Prostate gland (tissue), 2 donors: ENCODE measurements around the gene MPV17. TPM values are rescaled to one million over a fixed set of nuclear protein-coding genes. Genes with fewer than 3 reads are reported as not detected.
"Not testable (repeated sequence)": the region's sequence is repeated elsewhere in the genome, so short reads cannot be mapped to it uniquely, and the experiment has no call there.

ENCODE experiments used
- DNase-seq: peaks from one replicate; pipeline ENCODE4 v3.0.0-alpha.2; 2019; ENCODE audit warnings: low spot score
- H3K27ac ChIP-seq, 2 donors: fragments of 200-600 bp; sonication (generic); 2 replicates each; pipeline ENCODE4 v1.5.1; 2017 to 2019
- H3K27me3 ChIP-seq: fragments of 200-600 bp; sonication (generic); replicated peaks from 2 replicates; pipeline ENCODE4 v1.5.1; 2019; ENCODE audit not compliant: insufficient read depth
- H3K36me3 ChIP-seq, 2 donors: fragments of 200-600 bp; sonication (generic); 1 replicate in 1 of 2; 2 replicates in 1 of 2; pipeline versions ENCODE4 v1.5.1 to v1.8.1; 2017 to 2019
- H3K4me1 ChIP-seq: fragments of 200-600 bp; sonication (generic); replicated peaks from 2 replicates; pipeline ENCODE4 v1.5.1; 2019
- H3K4me3 ChIP-seq, 2 donors: fragments of 200-600 bp; sonication (generic); 2 replicates each; pipeline ENCODE4 v1.5.1; 2017 to 2019
- H3K9me3 ChIP-seq: fragments of 200-600 bp; sonication (generic); 2 replicates; pipeline ENCODE4 v1.5.1; 2017
- CTCF ChIP-seq, 4 experiments: fragments of 200-600 bp in 2 of 4; fragments of 450-650 bp in 2 of 4; sonication (generic) in 2 of 4; IDR thresholded peaks; 1 replicate in 3 of 4; 2 replicates in 1 of 4; pipeline ENCODE4 v1.5.1; 2016 to 2019; ENCODE audit warnings: antibody characterized with exemption in 4 of 4, mild to moderate bottlenecking in 2 of 4, moderate library complexity in 2 of 4
- POLR2A ChIP-seq: fragments of 450-650 bp; IDR thresholded peaks from one replicate; pipeline ENCODE4 v1.6.1; 2016; ENCODE audit warnings: antibody characterized with exemption, mild to moderate bottlenecking
- POLR2AphosphoS5 ChIP-seq: sonication (generic); formaldehyde crosslinking; IDR thresholded peaks from one replicate; pipeline ENCODE4 v1.6.1; 2017; ENCODE audit warnings: antibody characterized with exemption
- WGBS: methylation state at CpG from one replicate; pipeline ENCODE4 v1.1.5; 2018; 5-methylcytosine and 5-hydroxymethylcytosine counted together
- intact Hi-C: fragments of 100-400 bp; cut with DNase I; formaldehyde crosslinking; loops from one replicate; pipeline ENCODE4 v1.14.2; 2022
- total RNA-seq, 2 donors: library from RNA; depleted of rRNA; stranded (reverse); fragments of >200 nt; gene quantifications; one replicate each; pipeline ENCODE4 v1.1.0, GENCODE V29; 2016

MPV17 gene
- total RNA-seq, 2 donors from 2014 or later: 82.5 to 90.3 TPM

DNA sequence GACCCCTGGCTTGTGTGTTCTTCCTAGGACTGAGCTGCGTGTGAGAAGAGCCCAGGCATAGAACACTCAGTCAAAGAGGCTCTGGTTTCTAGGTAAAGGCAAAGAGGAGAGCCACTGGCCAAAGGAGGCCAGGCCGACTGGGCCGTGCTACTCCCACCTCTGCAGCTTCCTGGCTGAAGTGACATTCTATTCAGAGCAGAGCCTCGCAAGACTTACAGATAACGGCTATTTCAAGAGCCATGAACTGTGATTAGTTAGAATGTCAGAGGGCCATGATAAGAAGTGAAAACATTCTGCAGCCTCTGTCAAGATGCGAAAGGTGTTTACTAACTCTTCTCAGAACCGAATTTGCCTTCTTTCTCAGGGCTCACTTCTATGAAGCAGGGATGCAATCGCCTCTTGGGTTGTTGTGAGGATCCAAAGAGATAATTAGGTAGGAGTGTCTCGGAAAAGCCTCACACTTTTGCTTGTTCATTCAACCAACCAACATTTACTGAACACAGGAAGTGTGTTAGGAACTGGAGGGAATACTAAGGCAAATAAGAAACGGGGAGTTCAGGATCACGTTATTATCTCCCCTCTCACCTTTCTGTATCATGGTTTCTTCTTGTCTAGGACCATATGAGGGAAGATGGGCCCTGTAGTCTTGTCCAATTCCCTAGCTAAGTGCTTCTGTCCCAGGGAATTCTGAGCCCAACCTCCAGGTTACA lies 51.1 kb downstream of the MPV17 start:
- WGBS: 67% methylated on average over 11 of the region's 11 CpGs
- no peaks in the 10 kb centered on the region for H3K27me3 ChIP-seq
- no peak for TF ChIP-seq CTCF (IDR thresholded peaks at IDR 0.05)
- TF ChIP-seq POLR2AphosphoS5: no peak
- no peak for TF ChIP-seq POLR2A
- DNase-seq: no peak
- H3K4me1 ChIP-seq: no peaks in the 10 kb centered on the region
- no peak overlapping the region for H3K27ac ChIP-seq
- H3K9me3 ChIP-seq: no peaks in the 10 kb centered on the region
- H3K36me3 ChIP-seq: no peaks in the 10 kb centered on the region
- intact Hi-C loops: no loop called here
- H3K4me3 ChIP-seq: no peak overlapping the region

GRCh38 chr2:27270670-27271069 lies 52.2 kb downstream of the MPV17 start:
- no peak overlapping the region for H3K27ac ChIP-seq

DNA sequence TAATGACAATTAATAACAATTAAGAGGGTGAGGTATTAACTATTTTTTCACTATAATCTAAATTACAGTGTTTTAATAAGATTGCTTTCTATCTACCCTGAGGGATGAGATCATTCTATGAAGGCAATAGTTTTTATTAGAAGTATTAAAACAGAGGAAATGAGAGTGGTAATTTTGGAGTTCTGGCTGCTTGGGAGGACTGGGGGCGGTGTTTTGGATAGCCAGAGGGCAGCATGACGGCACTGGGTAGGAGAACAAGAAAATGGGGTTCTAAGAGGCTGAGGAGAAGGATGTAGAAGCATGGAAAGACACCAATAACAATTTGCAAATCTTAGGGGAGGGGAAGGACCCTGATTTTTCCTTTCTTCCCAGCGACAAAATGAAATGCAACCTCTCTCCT lies 52.8 kb downstream of the MPV17 start:
- H3K27me3 ChIP-seq: peaks cover 5% of the 10 kb centered on the region
- 67% methylated on average over 3 of the region's 3 CpGs for WGBS
- intact Hi-C loops: no loop called here
- H3K4me3 ChIP-seq: no peak overlapping the region
- H3K9me3 ChIP-seq: no peaks in the 10 kb centered on the region
- H3K4me1 ChIP-seq: no peaks in the 10 kb centered on the region
- H3K27ac ChIP-seq: no peak overlapping the region
- TF ChIP-seq CTCF (IDR thresholded peaks at IDR 0.05): no peak
- TF ChIP-seq POLR2A: no peak
- TF ChIP-seq POLR2AphosphoS5: no peak
- no peak for DNase-seq
- H3K36me3 ChIP-seq: no peaks in the 10 kb centered on the region

More at GRCh38 chr2:27270670-27271069, 52.2 kb downstream of the MPV17 start:
- WGBS: 63% methylated on average over 2 of the region's 2 CpGs
- intact Hi-C loops: no loop called here
- Histone ChIP-seq H3K9me3 (no peaks in the 10 kb centered on the region), H3K4me3 (no peak overlapping the region), H3K4me1 (no peaks in the 10 kb centered on the region), H3K36me3 (no peaks in the 10 kb centered on the region), H3K27me3 (peaks cover 1% of the 10 kb centered on the region)
- no peak for DNase-seq
- TF ChIP-seq POLR2AphosphoS5 (no peak), CTCF (IDR thresholded peaks at IDR 0.05) (no peak), POLR2A (no peak)

DNA sequence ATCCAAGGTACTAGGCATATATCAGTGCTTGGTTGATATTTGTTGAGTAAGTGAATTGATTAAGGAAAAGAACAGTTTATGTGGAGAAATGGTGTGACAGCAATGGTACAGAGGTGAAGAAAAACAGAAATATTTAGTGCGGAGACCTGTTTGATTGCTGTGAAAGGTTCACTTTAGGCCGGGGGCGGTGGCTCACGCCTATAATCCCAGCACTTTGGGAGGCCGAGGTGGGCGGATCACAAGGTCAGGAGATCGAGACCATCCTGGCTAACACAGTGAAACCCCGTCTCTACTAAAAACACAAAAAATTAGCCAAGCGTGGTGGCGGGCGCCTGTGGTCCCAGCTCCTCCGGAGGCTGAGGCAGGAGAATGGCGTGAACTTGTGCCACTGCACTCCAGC lies 54.6 kb downstream of the MPV17 start:
- H3K4me1 ChIP-seq, DNase-seq, H3K4me3 ChIP-seq, H3K27me3 ChIP-seq, H3K9me3 ChIP-seq, H3K27ac ChIP-seq, H3K36me3 ChIP-seq, intact Hi-C loops: not testable (repeated sequence)
- 90% methylated on average over 13 of the region's 13 CpGs for WGBS

GRCh38 chr2:27265536-27265870 lies 57.4 kb downstream of the MPV17 start:
- TF ChIP-seq CTCF (IDR thresholded peaks at IDR 0.05) (no peak), POLR2AphosphoS5 (no peak), POLR2A (no peak)
- DNase-seq: no peak
- Histone ChIP-seq H3K36me3 (no peaks in the 10 kb centered on the region), H3K4me1 (peaks cover 7% of the 10 kb centered on the region), H3K9me3 (no peaks in the 10 kb centered on the region), H3K4me3 (no peak overlapping the region), H3K27ac (no peak overlapping the region), H3K27me3 (peaks cover 10% of the 10 kb centered on the region)
- intact Hi-C loops: no loop called here
